H4 (cell line): ENCODE results near the gene C1orf21. TPM values are rescaled to one million over a fixed set of nuclear protein-coding genes. Genes with fewer than 3 reads are reported as not detected.
"Not testable (repeated sequence)": the region's sequence is repeated elsewhere in the genome, so short reads cannot be mapped to it uniquely, and the experiment has no call there.

Source experiments
- DNase-seq: peaks from one replicate; pipeline ENCODE4 v3.0.0-alpha.2; 2015; ENCODE audit warnings: low spot score
- total RNA-seq: library from RNA; depleted of rRNA; stranded (reverse); fragments of >200 nt; shearing (Covaris generic); gene quantifications from 2 replicates; pipeline ENCODE4 v1.2.3, GENCODE V29; 2014; rRNA removed

C1orf21 gene, protein sequence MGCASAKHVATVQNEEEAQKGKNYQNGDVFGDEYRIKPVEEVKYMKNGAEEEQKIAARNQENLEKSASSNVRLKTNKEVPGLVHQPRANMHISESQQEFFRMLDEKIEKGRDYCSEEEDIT
- total RNA-seq, result 24.0 and 28.1 TPM in 2 replicates

DNA sequence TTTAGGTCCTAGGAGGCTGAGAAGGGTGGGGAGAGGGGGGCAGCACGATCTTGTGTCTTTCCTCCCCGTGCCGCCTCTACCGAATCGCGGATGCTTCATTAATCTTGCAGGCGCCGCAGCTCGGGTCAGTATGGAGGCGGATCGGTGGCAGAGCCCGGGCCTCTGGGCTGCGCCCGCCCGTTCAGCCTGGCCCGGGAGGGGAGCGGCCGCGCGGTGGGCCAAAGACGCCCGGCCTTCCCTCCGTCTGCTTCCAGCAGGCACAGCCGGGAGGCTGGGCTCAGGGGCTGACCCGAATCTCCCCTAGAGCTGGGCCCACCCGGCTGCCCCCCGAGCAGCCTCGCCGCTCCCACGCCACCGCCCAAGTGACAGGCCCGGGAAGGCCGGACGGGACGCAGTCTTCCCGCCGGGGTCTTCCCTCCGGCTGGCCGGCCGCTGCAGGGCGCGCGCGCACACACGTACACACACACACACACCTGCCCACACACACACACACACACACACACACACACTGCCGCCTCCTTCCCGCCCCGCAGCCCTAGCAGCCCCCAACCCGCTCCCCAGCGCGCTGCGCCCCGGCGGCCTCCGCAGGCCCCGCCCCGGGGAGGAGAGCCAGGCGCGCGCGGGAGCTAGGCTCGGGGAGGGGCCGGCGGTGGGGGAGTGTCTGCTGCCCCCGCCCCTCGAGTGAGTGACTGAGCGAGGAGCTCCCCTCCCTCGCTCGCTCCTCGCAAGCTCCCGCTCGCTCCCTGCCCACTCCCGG is at the start of gene C1orf21:
TSS of gene C1orf21 (plus strand) at position 718 of the 757 bp plus-strand sequence. CDS start 90,481 bp downstream, outside the sequence.
- DNase-seq, result peak; percentile 66

DNA sequence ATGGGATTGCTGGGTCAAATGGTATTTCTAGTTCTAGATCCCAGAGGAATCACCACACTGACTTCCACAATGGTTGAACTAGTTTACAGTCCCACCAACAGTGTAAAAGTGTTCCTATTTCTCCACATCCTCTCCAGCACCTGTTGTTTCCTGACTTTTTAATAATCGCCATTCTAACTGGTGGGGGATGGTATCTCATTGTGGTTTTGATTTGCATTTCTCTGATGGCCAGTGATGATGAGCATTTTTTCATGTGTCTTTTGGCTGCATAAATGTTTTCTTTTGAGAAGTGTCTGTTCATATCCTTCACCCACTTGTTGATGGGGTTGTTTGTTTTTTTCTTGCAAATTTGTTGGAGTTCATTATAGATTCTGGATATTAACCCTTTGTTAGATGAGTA is 49.0 kb upstream of the C1orf21 start:
- DNase-seq, result not testable (repeated sequence)

DNA sequence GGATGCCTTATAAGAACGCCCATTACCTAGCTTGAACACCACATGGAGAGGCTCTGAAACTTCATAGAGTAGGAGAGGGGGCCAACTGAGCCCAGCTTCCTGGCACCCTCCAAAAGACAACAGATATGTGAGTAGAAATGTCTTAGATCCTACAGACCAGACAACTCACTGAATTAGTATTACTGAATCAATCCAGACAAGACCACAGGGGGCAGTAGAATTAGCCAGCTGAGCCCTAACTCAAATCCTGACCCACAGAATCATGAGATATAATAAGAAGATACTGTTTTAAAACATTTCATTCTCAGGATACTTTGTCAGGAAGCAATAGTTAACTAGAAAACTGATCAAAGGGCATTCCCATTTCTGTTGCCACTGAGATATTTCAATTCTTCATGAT is 45.8 kb upstream of the C1orf21 start:
- no peak for DNase-seq

DNA sequence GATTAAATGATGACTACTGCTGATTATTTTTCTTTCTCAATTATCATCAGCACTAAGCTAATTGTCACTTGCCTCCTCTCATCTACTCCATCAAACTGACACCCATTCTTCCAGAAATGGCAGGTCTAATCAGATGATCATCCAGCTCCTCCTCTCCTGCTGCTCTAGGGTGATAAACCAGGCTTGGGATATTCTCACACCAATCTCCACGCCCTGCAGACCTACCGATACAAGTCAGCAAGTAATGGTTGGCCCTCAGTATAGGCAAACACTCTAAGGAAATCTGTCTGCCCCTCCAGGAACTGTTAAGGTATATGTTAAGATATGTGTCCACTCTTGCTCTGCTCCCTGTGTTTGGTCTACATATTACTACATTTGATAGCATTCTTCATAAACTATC is 36.3 kb upstream of the C1orf21 start:
- no peak for DNase-seq

DNA sequence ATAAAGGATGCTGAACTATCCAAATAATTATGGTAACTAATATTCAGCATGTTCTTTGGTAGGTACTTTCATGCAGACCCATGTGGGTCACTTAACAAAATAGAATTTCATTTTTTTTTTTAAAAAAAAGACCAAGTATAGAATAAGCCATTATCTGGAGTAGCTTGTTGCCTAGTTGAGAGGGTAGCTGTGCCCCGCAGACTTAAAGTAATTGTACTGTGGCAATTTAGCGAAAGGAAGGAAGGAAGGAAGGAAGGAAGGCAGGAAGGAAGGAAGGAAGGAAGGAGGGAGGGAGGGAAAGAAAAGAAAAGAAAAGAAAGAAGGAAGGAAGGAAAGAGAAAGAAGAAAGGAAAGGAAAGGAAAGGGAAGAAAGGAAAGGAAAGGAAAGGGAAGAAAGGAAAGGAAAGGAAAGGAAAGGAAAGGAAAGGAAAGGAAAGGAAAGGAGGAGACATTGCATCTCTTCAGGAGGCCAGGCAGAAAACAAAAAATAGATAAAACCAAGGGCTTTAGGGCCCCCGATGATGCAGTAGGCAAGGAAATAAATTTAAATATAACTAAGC is 35.3 kb upstream of the C1orf21 start:
- DNase-seq, result no peak

DNA sequence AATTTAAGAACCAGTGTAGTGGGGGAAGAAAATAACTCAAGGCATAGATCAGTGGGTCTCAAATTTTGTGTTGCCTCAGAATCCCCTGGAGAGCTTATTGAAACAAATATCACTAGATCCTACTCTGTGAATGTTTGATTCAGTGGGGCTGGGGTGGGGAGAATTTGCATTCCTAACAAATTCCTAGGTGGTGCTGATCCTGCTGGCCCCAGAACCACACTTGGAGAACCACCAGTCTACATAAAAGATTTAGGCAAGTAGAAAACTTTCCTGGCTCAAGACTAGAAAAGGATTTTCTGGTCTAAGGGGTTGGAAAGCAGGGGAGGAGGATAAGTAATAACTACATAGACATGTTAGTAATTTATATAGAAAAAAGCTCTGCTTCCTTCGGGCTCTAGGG is 34.1 kb upstream of the C1orf21 start:
- no peak for DNase-seq

DNA sequence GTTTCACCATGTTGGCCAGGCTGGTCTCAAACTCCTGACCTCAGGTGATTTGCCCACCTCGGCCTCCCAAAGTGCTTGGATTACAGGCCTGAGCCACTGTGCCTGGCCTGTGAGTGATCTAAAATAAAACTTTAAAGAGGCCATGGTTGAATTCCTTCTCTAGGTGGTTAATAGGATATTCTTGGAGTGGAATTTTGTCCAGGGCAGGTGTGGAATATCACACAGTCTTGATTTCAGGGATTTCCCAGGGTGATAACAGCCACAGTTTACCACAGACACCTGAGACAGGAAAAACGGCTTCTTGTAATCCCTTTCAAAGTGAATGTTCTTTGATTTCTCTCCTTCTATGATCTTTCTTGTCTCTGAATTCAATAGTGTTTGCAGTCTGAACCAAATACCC is 32.1 kb upstream of the C1orf21 start:
- no peak for DNase-seq

DNA sequence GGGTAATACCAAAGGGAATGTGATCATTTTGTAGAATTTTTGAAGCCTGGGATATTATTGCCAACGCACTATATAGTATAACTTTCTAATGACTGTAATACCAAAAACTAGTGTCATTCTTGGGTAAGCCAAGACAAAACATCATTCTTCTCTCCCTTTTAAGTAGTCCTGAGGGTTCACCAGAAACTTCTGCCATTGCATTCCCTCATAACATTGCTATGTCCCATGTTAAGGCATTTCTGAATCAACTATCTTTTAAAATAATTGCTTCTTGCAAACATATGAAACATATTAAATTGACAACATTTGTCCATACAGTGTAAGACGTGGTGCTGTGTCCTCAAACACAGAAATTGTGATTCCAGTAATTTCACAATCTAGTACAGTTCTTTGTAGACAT is 29.9 kb upstream of the C1orf21 start:
- no peak for DNase-seq

DNA sequence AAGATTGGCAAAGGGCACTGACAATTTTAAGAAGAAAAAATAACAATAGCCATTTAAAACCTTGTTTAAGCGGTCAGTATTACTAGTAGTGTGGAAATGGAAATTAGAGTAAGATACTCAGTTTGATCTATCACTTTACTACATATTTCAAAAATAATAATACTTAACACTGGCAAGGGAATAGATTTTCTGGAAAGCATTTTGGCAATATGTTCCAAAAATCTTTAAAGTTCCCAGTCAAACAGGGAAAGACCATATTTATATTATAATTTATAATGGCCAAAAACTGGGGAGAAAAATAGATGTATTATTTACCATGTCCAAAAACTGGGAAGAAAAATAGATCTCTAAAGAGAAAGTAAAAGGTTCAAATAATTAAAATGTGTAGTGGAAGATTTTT is 28.6 kb upstream of the C1orf21 start:
- DNase-seq, result no peak

DNA sequence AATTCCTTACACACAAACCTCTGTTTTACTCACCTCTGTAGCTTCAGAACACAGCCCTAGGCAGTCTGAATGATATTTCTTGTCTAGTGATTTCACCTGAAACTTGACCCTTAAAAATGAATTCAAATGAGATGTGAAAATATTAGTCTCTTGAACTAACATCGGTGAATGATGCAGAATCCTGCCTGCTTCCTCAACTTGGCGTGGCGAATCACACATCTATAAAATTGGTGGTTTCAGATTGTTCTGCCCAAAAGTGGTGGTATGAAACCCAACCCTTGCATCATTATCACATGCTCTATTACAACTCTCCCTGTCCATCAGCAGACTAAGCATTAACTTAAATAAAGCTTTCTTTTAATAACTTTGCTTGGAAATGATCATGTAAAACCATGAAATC is 26.9 kb upstream of the C1orf21 start:
- no peak for DNase-seq

DNA sequence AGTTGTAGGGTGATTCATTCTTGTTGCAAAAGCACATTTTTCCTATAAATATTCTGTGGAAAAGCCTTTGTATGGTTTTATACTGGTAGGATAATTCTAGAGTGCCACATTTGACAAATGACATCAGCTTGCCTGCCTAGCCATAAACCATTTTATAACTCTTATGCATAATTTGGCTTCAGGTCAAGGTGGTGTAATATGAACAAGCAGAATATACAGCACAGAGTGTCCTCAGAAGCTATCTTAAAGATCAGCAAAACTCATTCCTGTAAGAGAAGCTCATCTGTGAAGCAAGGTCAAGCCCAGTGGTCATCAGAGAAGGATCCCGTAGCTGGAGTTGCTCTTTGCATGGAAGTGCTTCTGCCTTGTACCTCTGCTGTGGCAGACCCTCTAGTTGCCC is 24.0 kb upstream of the C1orf21 start:
- DNase-seq, result no peak

DNA sequence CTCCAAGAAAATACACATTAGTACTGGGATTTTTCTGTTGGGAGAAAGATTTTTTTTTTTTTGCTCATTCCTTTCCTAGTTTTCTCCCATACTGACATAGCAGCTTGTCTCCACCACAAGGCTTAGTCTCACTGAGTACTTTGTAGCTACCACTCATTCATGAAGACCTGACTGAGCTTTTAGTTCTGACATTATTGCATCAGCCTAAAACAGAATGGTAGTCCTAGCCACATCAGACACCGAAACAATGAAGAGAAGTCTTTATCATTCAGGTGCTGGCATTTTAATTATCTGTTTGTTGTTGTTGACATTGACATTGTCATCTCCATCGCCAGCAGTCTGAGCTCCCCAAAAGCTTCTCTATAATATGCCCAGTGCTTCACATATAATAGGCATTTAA is 21.1 kb upstream of the C1orf21 start:
- no peak for DNase-seq

DNA sequence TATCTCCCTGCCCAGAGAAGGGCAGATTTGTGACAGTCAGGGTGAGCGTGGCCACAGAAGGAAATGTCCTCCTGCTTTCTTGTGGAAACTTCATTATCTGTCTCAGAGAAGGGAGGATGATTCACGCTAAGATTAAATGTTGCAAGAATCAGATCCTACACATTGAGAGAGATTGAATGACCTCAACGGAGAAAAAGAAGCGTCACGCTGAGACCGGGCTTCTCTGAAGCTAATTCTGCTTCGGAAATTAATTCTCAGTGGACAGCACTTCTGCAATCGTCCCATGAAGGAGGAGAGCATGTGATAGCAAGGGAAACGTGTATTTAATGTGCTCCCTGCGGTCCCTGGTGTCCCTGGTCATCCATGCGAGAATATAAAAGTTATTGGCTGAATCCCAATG is 19.8 kb upstream of the C1orf21 start:
- no peak for DNase-seq

DNA sequence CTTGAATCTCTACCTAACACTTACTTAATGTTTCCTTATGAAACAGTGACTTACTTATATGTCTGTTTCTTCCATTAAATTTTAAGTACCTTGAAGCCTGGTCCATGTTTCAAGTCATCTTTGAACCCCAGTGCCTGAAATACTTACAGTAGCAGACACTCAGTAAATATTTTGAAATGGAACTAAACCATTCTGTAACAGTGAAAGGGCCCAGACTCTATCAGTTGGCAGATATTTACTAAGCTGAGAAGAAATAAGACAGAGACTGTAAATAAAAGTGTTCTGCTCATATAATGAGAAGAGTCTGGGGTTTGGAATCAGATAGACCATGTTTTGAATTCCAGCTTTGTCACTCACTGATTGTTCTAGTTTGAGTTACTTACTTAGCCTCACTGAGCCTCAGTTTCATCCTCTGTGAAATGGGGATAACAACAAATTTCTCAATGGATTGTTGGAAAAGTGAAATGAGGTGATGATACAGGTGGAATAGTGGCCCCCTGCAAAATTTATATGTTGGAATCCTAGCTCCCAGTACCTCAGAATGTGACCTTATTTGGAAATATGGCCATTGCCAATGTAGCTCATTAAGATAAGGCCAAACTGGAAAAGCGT is 19.3 kb upstream of the C1orf21 start:
- no peak for DNase-seq

DNA sequence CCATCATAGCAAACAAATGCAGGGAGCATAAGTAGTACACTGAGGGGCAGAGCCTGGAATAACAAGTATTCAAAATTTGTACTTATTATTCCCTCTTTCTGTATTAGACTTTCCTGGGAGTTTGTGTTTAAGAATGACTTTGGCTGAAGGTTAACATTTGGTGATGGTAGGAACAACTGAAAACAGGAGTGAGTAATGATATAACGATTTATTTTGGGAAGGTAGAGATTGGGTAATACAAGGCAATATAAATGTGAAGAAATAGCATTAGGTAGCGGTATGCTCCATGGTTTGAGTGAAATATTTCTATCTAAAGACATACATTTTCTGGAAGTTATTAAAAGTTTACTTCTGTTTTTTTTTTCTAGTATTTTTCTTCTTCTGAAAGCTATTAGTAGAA is 18.5 kb upstream of the C1orf21 start:
- DNase-seq, result no peak

DNA sequence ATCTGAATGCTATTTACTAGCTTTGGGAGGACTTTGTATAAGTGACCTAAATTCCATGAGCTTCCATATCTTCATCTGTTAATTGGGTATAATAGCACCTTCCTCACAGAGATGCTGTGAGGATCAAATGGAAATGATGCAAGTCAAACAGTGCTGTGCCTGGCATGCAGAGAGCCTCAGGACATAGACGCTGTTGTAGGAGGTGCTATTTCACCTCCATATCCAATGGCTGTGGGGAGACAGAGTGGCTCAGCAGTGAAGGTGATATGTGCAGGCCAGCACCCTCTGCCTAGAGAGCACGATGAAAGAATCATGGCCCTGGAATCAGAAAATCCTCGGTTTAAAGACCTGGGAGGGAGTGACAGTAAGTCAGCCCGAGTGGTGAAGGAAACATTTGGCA is 16.0 kb upstream of the C1orf21 start:
- no peak for DNase-seq

DNA sequence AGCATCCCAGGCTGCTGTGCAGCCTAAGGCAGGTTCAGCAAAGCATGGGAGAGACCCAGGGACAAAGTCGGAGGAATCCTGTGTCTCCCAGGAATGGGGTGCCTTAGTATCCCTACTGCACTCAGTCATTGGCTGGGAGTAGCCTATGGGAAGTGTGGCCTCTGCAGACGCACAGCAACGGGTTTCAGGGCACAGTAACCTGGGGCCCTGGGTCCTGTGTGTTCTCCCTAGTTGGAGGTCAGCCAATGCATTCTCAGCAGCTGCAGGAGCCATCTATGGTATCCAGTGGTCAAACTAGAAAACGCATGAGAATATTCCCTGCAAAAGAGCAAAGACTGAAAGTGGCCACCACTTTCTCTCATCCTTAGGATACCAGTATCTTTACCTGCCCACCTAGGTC is 13.7 kb upstream of the C1orf21 start:
- DNase-seq, result no peak

DNA sequence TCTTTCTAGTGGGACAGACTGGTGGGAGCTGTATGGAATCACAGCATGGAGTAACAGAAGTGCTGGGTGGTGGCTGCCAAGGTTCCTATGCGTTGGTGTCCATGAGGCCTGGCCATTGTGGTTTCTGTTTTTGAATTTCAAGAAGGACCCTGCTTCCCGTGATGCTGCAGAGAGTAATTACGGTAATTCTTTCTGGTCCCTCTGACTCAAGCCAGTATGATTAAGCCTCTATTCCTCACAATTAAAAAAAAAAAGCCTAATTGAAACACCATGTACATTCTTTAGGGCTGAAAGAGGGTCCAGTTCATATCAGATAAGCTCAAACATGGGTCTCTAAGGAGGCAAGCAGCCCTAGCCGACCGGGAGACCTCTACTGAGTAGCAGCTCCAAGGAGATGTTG is 10.5 kb upstream of the C1orf21 start:
- no peak for DNase-seq

DNA sequence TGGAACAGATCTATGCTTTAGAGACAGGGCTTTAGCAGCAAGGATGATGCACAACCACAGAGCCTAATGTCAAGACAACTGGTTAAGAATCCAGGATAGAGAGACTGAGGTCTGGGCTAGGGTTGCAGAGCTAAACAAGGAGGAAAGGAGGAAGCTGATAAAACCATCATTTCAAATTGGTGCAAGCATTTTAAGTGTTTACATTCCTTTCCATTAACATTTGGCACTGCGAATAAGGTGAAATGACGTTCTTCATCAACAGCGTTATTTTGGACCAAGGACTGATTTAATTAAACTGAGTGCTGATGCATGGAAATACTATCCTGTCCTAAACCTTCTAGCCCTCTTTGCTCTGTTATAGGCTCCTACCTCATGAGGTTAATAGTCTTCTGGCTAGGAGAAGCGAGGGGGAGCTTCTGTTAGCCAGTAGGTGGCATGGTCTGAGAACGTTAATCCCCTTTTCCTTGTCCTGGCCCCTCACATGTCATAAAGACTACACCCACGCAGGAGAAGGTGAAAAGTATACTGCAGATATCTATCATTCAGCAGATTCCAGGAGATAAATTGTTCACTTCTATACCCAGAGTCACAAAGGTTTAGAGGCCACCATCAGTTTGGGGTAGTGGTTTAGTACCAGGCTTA is 7.6 kb upstream of the C1orf21 start:
- DNase-seq, result no peak

DNA sequence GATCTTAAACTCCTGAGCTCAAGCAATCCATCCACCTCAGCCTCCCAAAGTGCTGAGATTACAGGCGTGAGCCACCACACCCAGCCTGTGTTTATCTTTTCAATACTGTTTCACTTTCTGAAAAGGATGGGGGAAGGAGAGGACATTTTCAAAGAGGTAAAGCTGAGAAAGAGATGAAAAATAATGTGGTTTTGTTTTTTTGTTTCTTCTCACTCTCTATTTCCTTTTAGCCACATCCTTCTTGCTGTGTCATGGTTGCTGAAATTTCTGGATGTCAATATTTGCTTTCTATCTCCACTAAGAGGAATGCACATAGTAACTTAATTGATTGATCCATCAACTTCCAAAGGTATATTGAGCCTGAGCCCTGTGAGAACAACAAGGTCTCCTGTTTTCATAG is 6.4 kb upstream of the C1orf21 start:
- no peak for DNase-seq

DNA sequence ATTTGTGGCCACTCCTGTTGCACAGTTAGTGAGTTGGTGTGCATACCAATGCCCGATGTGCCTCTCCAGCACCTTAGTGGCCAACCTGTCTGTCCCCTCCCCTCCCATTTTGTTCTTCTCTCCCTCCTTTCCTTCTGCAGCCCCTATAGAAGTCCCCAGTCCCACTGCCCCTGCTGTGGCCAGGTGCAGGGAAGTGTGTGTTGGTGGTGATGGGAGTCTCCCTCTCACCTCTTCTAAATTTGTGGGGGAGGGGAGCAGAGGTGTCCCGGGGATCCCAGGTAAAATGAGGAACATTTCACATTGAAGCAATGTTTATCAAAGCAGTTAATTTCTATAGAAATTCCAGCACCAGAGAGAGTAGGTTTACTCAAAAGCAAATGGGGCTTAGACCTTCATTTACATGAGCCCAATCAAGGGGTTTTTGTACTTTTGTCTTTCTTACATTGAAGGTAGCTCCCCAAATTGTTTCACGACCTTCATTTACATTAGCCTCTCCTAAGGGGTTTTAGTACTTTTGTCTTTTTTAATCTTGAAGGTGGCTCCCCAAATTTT is 3.0 kb upstream of the C1orf21 start:
- no peak for DNase-seq

DNA sequence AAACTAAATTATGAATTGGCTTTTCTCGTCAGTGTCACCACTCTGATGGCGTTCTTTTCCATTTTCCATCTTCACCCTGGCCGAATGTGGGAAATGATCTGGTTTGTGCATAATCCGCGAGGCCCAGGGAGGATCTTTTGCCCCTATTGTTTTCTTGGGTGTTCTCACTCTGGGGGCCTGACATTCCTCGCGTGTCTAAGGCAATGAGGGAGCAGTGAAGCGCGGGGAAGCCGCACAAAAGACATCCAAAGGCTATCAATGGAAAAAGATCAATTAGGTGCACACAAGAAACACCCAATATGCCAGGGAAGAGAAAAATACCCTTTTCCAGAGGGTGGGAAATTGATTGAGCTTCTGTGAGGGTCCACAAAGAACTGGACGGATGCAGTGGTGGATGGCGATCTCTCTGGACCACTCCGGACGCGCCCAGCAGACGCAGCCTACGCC is 941 bp upstream of the C1orf21 start:
- no peak for DNase-seq
